Smooth muscle cell (in vitro differentiated cells): ENCODE results near the gene VIT. TPM values are rescaled to one million over a fixed set of nuclear protein-coding genes. Genes with fewer than 3 reads are reported as not detected.

Experiments used
- DNase-seq: peaks from one replicate; lab custom pipeline; 2025; ENCODE audit not compliant: unreplicated experiment; lab: John Stamatoyannopoulos, UW
- H2AFZ ChIP-seq: fragments of 200-600 bp; sonication (generic); 2 replicates; pipeline ENCODE4 v1.6.0; 2016; ENCODE audit warnings: antibody characterized with exemption, low read depth, mild to moderate bottlenecking
- H3F3A ChIP-seq: fragments of 200-600 bp; sonication (generic); 2 replicates; pipeline ENCODE4 v1.6.0; 2017; ENCODE audit warnings: antibody characterized with exemption, low read depth
- H3K27ac ChIP-seq: fragments of 200-600 bp; sonication (generic); 2 replicates; pipeline ENCODE4 v1.5.1; 2016; ENCODE audit warnings: low read depth, mild to moderate bottlenecking
- H3K27me3 ChIP-seq: fragments of 200-600 bp; sonication (generic); 2 replicates; pipeline ENCODE4 v1.6.1; 2016; ENCODE audit warnings: low read depth, mild to moderate bottlenecking
- H3K36me3 ChIP-seq: fragments of 200-600 bp; sonication (generic); 2 replicates; pipeline ENCODE4 v1.5.1; 2016; ENCODE audit warnings: low read depth
- H3K4me1 ChIP-seq: fragments of 200-600 bp; sonication (generic); 2 replicates; pipeline ENCODE4 v1.5.1; 2016; ENCODE audit warnings: low read depth
- H3K4me2 ChIP-seq: fragments of 200-600 bp; sonication (generic); 2 replicates; pipeline ENCODE4 v1.6.0; 2016; ENCODE audit warnings: mild to moderate bottlenecking
- H3K4me3 ChIP-seq: fragments of 200-600 bp; sonication (generic); 2 replicates; pipeline ENCODE4 v1.5.1; 2016; ENCODE audit warnings: mild to moderate bottlenecking
- H3K79me2 ChIP-seq: fragments of 200-600 bp; sonication (generic); 2 replicates; pipeline ENCODE4 v1.6.0; 2016; ENCODE audit warnings: low read depth, mild to moderate bottlenecking
- H3K9ac ChIP-seq: fragments of 200-600 bp; sonication (generic); 2 replicates; pipeline ENCODE4 v1.6.0; 2016; ENCODE audit warnings: low read depth
- H3K9me3 ChIP-seq: fragments of 200-600 bp; sonication (generic); replicated peaks from 2 replicates; pipeline ENCODE4 v1.5.1; 2016; ENCODE audit warnings: low read depth
- H4K20me1 ChIP-seq: fragments of 200-600 bp; sonication (generic); 2 replicates; pipeline ENCODE4 v1.6.0; 2016; ENCODE audit warnings: low read depth
- CTCF ChIP-seq: fragments of 200-600 bp; sonication (generic); IDR thresholded peaks from 2 replicates; pipeline ENCODE4 v1.5.1; 2017; ENCODE audit warnings: borderline replicate concordance, mild to moderate bottlenecking, antibody characterized with exemption; ENCODE audit not compliant: insufficient read depth, poor library complexity, severe bottlenecking
- WGBS: methylation state at CpG from one replicate; pipeline ENCODE4 v1.1.7; 2016; ENCODE audit warnings: low lambda C conversion rate; 5-methylcytosine and 5-hydroxymethylcytosine counted together
- polyA plus RNA-seq: library from polyadenylated mRNA; unstranded; fragments of >200 nt; fragmentation: Nextera tagmentation; extraction: Ambion mirVana; gene quantifications from 2 replicates; pipeline ENCODE4 v1.2.1, GENCODE V29; 2016
- total RNA-seq: library from RNA; depleted of rRNA; stranded (reverse); fragments of >200 nt; gene quantifications from 2 replicates; pipeline ENCODE4 v1.2.3, GENCODE V29; 2014

The VIT gene
- total and polyA plus RNA-seq, 2 experiments from 2014 or later: 0.13 TPM; not detected in 1

- peaks cover 7% of the 10 kb centered on the region for H3K36me3 ChIP-seq
- no peak for TF ChIP-seq CTCF
These were observed 152.8 kb downstream of the VIT start for GRCh38 chr2:36849265-36849664.

GRCh38 chr2:36854241-36854640 lies 157.7 kb downstream of the VIT start:
- Histone ChIP-seq H3K27ac (no peak overlapping the region), H3K4me1 (no peaks in the 10 kb centered on the region)

More at GRCh38 chr2:36849265-36849664, 152.8 kb downstream of the VIT start:
- no peak overlapping the region for H2AFZ ChIP-seq
- no peaks in the 10 kb centered on the region for H3K9me3 ChIP-seq
- no peaks in the 10 kb centered on the region for H3K79me2 ChIP-seq
- WGBS: 98% methylated on average over 8 of the region's 8 CpGs
- H3K4me2 ChIP-seq: no peak overlapping the region
- H3K4me3 ChIP-seq: no peak overlapping the region
- no peak overlapping the region for H3K9ac ChIP-seq
- H3K27me3 ChIP-seq: no peaks in the 10 kb centered on the region
- H3K27ac ChIP-seq: no peak overlapping the region
- H3K4me1 ChIP-seq: no peaks in the 10 kb centered on the region
- no peaks in the 10 kb centered on the region for H3F3A ChIP-seq
- DNase-seq: no peak
- no peaks in the 10 kb centered on the region for H4K20me1 ChIP-seq

GRCh38 chr2:36855429-36855828 lies 158.9 kb downstream of the VIT start:
- no peaks in the 10 kb centered on the region for H4K20me1 ChIP-seq
- no peaks in the 10 kb centered on the region for H3K9me3 ChIP-seq
- H3K27ac ChIP-seq: no peak overlapping the region
- no peak overlapping the region for H3K4me2 ChIP-seq
- H2AFZ ChIP-seq: no peak overlapping the region
- no peaks in the 10 kb centered on the region for H3K27me3 ChIP-seq
- no peaks in the 10 kb centered on the region for H3F3A ChIP-seq
- no peak for TF ChIP-seq CTCF
- H3K79me2 ChIP-seq: no peaks in the 10 kb centered on the region
- no peak for DNase-seq
- peaks cover 4% of the 10 kb centered on the region for H3K4me1 ChIP-seq
- H3K9ac ChIP-seq: no peak overlapping the region
- peaks cover 4% of the 10 kb centered on the region for H3K36me3 ChIP-seq
- no peak overlapping the region for H3K4me3 ChIP-seq
- 98% methylated on average over 2 of the region's 2 CpGs for WGBS

More at GRCh38 chr2:36854241-36854640, 157.7 kb downstream of the VIT start:
- H4K20me1 ChIP-seq: no peaks in the 10 kb centered on the region
- 91% methylated on average over 2 of the region's 2 CpGs for WGBS
- no peaks in the 10 kb centered on the region for H3F3A ChIP-seq
- no peak overlapping the region for H3K9ac ChIP-seq
- no peak for TF ChIP-seq CTCF
- peaks cover 4% of the 10 kb centered on the region for H3K36me3 ChIP-seq
- no peak overlapping the region for H2AFZ ChIP-seq
- no peaks in the 10 kb centered on the region for H3K79me2 ChIP-seq
- H3K9me3 ChIP-seq: no peaks in the 10 kb centered on the region
- no peaks in the 10 kb centered on the region for H3K27me3 ChIP-seq
- H3K4me3 ChIP-seq: no peak overlapping the region
- no peak for DNase-seq
- H3K4me2 ChIP-seq: no peak overlapping the region

DNA sequence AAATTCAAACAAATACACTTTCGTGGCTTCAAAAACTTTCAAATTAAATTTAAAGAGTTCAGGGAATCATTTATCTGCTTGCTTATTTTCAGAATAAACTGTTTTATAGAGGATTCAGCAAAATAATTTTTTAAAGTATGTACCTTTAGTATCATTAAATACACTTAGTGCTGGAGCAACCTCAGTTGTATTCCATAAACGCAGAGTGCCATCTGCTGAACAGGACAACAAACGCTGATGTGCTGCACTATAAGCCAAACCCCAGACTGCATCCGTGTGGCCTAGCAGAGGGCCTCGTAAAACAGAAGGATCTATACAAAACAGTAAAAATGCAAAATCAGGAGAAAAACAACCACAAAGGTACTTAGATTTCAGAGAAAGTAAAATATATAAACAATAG lies 161.2 kb downstream of the VIT start:
- H3K4me2 ChIP-seq: no peak overlapping the region
- H3K36me3 ChIP-seq: no peaks in the 10 kb centered on the region
- 85% methylated on average over 5 of the region's 5 CpGs for WGBS

More for the DNA sequence above, 161.2 kb downstream of the VIT start:
- no peak for DNase-seq
- no peaks in the 10 kb centered on the region for H3K9me3 ChIP-seq
- no peaks in the 10 kb centered on the region for H3K79me2 ChIP-seq
- no peaks in the 10 kb centered on the region for H4K20me1 ChIP-seq
- H3F3A ChIP-seq: no peaks in the 10 kb centered on the region
- no peak overlapping the region for H2AFZ ChIP-seq
- H3K27me3 ChIP-seq: no peaks in the 10 kb centered on the region
- no peak overlapping the region for H3K4me3 ChIP-seq
- no peak overlapping the region for H3K27ac ChIP-seq
- TF ChIP-seq CTCF: no peak
- no peak overlapping the region for H3K9ac ChIP-seq
- peaks cover 4% of the 10 kb centered on the region for H3K4me1 ChIP-seq
